HG02642 (cell line): ENCODE results near the gene EMID1.
"Not testable (repeated sequence)": the region's sequence is repeated elsewhere in the genome, so short reads cannot be mapped to it uniquely, and the experiment has no call there.

Experiments
- ATAC-seq: cut with Tn5 transposase; IDR thresholded peaks from one replicate; pipeline ENCODE4 v1.9.1; 2021; ENCODE audit warnings: mild to moderate bottlenecking; ENCODE audit not compliant: unreplicated experiment, poor library complexity

EMID1 gene

DNA sequence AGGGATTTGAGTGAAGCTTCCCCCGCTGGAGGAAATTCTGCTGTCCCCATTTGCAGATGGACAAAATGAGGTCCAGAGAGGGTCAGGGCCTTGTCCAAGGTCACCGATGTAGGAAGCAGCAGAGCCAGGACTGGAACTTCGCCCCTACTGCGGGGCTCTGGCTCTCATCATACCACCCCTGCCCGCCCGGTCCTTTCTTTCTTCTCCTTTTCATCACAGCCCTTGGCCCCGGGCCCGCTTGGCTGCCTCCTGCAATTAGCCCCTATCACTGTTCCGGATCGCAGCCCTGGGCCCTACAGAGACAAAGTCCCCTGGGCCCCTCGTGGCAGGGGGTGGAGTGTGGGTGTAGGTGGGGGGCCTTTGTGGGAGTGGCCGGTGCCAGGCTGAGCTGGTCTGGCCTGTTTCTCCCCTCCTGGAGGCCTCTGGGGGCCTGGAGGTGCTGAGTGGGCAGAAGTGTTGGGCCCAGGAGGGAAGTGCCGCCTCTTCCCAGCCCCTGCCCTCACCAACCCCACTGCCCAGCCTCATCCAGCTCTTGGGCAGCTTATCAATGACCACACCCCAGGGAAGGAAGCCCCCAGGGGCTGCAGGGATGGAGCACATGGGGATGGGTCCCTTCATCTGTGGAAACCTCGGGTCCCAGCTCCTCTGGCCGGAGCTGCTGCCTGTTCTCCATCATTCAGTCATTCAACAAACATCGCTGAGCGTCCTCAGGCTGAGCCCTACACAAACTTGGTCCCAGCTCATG, 3.4 kb downstream of the EMID1 start:
- ATAC-seq: no peak

- ATAC-seq: no peak
These were observed 3.9 kb downstream of the EMID1 start for GRCh38 chr22:29209624-29209929.

DNA sequence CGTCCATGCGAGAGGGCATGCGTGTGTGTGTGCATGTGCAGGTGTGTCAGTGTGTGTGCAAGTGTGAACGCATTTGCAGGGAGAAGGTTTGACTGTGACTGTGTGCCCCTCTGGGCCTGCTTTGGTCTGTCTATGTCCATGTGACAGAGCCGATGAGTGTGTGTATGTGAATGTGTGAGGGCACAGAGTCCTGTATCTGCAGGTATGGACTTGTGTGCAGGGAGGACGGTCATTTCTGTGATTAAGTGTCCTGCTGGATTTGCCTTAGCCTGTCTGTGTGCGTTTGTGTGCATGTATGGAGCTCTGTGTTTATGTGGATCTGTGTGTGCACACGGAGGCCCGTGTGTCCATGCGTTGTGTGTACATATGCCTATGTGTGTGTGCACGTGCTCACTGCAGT, 5.4 kb downstream of the EMID1 start:
- ATAC-seq: no peak

DNA sequence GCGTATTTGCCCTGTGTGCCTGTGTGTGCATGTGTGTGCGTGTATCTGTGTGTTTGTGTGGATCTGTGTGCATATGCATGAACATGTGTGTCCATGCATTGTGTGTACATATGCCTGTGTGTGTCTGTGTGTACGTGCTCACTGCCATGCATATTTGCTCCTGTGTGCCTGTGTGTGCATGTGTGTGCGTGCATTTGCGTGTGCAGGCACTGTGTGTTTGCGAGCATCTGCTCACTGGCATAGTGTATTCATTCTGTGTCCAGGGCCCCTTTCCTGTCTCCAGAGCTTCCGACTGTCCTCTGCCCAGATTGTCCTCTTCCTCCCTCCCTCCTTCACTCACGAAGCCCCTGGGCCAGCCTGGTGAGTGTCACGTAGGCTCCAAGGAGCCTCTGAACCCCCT, 5.8 kb downstream of the EMID1 start:
- ATAC-seq: no peak

GRCh38 chr22:29212743-29213142, 7.0 kb downstream of the EMID1 start:
- ATAC-seq: no peak

DNA sequence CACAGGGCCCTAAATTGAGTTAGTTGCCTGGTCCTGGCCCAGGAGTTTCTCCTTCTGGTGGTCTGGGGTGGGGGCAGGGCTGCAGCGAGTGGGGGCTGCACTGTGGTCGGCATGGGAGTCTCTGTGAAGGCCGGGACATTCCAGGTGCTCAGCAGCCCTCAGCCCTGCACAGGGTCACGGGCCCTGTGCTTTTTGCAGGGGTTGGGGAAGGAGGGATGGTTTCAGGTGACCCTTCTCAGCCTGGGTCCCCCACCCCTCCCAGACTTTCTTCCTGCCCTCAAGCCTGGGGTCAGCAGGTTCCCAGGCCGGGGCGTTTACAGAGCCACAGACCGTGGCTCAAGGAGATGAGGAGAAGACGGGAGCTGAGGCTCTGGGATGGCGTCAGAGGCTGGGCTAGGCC, 7.8 kb downstream of the EMID1 start:
- no peak for ATAC-seq

DNA sequence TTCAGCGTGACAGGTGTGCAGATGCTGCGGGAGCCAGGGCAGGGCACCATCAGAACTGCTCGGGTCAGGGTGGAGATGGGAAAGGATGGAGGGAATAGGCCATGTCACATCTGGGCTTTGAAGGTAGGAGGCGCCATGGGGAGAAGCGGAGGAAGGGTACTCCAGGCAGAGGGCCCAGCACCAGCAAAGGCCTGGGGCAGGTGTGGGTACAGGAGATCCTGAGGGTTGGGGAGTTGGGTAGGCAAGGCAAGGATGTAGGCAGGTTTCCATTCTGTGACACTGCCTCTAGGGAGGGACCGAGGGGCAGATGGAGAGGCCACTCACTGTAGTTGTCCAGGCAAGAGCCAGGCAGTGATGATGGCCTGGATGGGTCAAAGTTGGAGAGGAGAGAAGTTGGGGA, 8.5 kb downstream of the EMID1 start:
- no peak for ATAC-seq

GRCh38 chr22:29215012-29215860, 9.5 kb downstream of the EMID1 start:
- ATAC-seq: no peak

DNA sequence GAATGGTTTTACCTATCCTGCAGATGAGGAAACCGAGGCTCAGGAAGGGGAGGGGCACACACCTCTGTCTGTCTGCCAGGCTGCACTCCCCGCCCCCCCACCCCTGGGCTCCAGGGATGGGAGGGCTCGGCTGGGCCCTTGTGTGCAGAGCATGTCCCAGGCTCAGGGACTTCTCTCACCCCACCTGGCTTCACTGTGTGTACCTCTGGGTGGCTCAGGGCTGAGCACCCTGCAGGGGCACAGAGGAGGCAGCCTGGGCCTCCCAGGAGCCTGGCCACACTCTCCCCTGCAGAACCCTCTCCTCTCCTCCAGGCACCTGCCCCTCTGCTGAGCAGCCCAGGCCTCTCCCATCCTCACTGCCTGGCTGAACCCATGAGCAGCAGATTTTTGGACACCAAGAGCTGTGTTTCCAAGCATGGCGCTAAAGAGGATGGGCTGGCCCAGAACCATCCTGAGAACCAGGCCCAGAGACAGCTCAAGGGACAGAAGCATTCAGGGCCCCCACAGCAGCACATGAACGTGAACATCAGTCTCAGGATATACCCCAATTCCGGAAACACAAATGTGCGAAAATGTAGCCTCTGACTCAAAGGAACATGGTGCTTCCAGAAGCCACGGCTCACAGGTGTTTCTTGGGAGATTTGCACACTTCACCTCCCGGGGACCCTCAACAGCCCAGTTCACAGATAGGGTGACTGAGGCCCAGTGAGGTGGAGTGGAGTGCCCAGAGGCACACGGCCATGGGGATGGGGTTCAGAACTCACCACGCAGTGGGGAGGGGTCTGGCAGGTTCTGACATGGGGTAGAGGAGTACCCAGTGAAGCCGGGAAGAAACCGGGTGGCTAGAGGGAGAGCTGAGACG, 10.5 kb downstream of the EMID1 start:
- ATAC-seq: no peak

- no peak for ATAC-seq
These were observed 11.4 kb downstream of the EMID1 start for GRCh38 chr22:29216873-29217666.

- ATAC-seq: no peak
These were observed 12.4 kb downstream of the EMID1 start for GRCh38 chr22:29217827-29218757.

DNA sequence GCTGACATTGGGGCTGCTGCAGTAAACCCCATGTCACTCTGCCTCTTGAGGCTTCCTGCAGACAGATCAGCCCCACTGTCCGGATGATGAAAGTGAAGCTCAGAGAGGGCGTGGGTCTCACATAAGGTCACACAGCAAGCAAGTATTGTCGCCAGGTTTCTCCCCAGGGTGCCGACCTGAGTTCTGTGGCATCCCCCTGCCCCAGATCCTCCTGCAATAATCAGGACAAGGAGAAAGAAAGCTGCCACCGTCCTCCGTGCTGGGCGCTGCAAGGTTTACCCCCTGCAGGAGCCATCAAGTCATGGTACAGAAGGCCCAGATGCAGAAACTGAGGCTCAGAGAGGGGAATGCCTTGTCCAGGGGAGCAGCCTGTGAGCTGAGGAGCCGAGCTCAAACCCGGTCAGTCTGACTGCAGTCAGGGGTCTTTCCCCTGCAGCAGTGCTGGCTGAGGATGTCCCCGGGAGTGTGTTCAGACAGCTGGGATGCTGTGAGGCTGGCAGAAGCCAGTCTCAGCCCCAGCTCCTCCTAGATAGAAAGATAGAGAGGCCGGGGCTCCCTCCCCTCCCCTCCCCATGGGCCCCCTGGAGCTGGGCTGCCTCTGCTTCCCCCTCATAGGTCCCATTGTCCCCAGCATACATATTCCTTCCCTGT, 13.2 kb downstream of the EMID1 start:
- ATAC-seq: no peak

- not testable (repeated sequence) for ATAC-seq
These were observed 13.7 kb downstream of the EMID1 start for GRCh38 chr22:29219409-29219782.

DNA sequence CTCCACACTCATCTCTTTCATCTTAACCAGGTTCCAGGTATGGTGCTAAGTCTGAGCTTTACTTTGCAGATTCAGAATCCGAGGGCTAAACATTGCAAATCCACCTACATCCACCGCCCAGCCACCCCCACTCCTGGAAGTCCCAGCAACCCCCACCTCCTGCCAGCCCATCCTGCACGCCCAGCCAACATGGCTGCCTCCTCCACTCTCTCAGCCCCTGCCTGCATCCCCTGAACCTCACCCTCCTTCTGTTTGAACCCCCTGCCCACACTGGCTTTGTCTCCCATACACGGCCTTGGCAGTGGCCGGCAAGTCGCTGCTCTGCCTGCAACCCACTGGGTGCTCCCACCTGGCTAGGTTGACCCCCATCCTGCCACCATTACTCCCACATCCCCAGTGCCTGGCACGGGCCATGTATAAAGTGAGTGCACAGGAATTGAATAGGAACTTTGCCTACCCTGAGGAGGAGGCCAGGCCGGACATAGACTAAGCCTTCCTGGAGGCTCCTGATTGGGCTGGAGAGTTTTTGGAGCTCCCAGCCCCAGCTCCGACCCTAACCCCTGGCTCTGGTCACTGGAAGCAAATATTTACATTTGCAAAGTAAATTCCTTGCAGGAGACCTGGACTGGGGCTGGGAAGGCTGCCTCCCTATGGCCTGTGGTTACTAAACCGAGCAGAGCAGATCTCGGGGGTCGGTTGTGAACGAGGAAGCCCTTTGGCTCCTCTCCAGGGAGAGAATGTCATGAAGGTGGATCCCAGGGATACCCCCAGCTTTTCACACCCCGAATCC, 14.4 kb downstream of the EMID1 start:
- no peak for ATAC-seq

DNA sequence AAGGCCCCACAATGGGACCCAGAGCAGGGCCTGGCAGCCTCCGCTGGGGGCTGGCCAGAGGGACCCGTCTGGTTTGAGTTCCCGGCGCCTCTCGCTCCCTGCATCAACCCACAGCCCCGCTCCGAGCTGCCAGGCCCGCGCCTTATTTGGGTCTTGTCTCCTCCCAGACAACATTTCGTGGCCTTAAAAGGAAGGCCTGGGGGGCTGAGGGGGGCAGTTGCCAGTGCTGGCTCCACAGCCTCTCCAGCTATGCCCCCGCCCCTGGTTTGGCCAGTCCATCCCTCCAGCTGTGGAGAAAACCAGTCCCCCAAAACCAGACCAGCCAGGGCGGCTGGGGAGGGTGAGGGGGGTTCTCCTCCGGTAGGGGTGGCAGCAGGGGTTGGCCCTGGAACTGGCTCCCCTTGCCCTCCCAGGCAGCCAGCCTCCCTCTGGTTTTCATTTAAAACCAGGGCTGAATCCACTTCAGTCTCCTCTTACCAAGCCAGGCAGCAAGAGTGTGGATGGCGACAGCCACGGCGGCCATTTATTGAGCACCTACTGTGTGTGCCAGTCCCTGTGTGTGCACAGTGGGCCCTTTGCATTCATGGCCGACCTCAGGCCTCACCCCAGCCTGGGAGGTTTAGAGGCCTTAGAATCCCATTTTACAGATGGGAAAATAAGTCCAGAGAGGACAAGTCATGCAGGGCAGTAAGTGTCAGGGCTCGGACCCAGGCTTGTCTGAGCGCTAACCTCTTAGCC, 18.6 kb downstream of the EMID1 start:
- ATAC-seq: no peak

DNA sequence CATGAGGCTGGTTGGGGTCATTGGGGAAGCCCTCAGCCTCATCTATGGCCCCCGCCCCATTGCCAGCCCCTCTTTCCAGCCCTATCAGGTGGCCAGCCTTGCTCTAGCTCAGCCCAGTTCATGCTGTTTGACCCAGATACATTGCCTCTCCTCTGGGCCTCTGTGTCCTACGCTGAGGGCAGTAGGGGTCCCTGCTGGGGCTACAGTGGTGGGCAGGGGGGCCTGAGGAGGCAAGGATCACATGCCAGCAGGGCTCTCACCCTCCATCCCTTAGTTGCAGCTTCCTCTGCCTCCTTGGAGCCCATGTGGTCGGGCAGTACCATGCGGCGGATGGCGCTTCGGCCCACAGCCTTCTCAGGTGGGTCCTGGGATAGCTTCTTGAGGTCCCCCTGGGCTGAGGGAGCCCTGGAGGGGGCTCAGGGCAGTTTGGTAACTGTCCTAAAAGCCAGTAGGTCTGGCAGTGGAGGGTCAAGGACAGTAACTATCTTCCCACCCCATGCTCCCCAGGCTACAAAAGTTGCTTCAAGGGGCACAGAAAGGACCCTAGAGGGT, 19.2 kb downstream of the EMID1 start:
- no peak for ATAC-seq
